HCT116 (cell line): ENCODE data around the gene TNRC18. TPM values are rescaled to one million over a fixed set of nuclear protein-coding genes. Genes with fewer than 3 reads are reported as not detected.
A peak's percentile ranks its signal among the peaks of the same experiment; 100 is the strongest.

ENCODE experiments used
- ATAC-seq: fragments of 200-7000 bp; cut with Tn5 transposase; 2 replicates; pipeline ENCODE4 v1.9.1; 2020; ENCODE audit warnings: mild to moderate bottlenecking, moderate library complexity
- BruUV-seq: library from RNA; stranded (reverse); fragments of 400-500 nt; replicated peaks from 2 replicates; lab custom pipeline; 2021; lab: Mats Ljungman, UMichigan
- CTCF ChIA-PET: fragments of 300-600 bp; sonication (Branson Sonifier 250); formaldehyde crosslinking; loops from one replicate; lab custom pipeline; 2021; ENCODE audit warnings: antibody characterized with exemption; lab: Charles Lee
- POLR2A ChIA-PET: fragments of 300-600, 350-600 bp; sonication (Branson Sonifier 250); formaldehyde crosslinking; loops from one replicate; lab custom pipeline; 2021; ENCODE audit warnings: antibody characterized with exemption; lab: Charles Lee
- RAD21 ChIA-PET, 2 experiments: fragments of 300-600 bp; sonication (Branson Sonifier 250); formaldehyde crosslinking; loops; one replicate each; lab custom pipeline; 2023; ENCODE audit warnings: low total read pairs in 2 of 2; ENCODE audit not compliant: uncharacterized antibody in 2 of 2, unreplicated experiment in 2 of 2, low non-redundant PET in 1 of 2; lab: Charles Lee
- DNase-seq: peaks from one replicate; pipeline ENCODE4 v3.0.0-alpha.2; 2010; ENCODE audit warnings: low read depth, low spot score
- H2AFZ ChIP-seq: fragments of 200-600 bp; shearing (Covaris generic), sonication (generic); 2 replicates; pipeline ENCODE4 v1.6.1; 2017; ENCODE audit warnings: low read depth, mixed run types, mixed read lengths, antibody characterized with exemption, low read length; ENCODE audit not compliant: poor library complexity, severe bottlenecking
- H3K27ac ChIP-seq: 2 replicates; pipeline ENCODE4 v1.5.1; 2012; ENCODE audit warnings: low read depth, low read length
- H3K27me3 ChIP-seq: fragments of 200-600 bp; sonication (generic); 2 replicates; pipeline ENCODE4 v1.6.1; 2016; ENCODE audit warnings: mixed run types, low read length, mixed read lengths; ENCODE audit not compliant: insufficient read depth
- H3K36me3 ChIP-seq, 2 experiments: fragments of 200-500 bp in 1 of 2; fragments of 200-600 bp in 1 of 2; sonication (Bioruptor generic) in 1 of 2; sonication (generic) in 1 of 2; 2 replicates each; pipeline versions ENCODE4 v1.5.1 to v1.6.1; 2014 to 2016; ENCODE audit warnings: low read length in 2 of 2, inconsistent platforms in 1 of 2, mixed read lengths in 1 of 2, mixed run types in 1 of 2; ENCODE audit not compliant: insufficient read depth in 2 of 2, control insufficient read depth in 1 of 2
- H3K4me1 ChIP-seq, 2 experiments: fragments of 200-600 bp in 1 of 2; sonication (generic) in 1 of 2; 2 replicates each; pipeline versions ENCODE4 v1.5.1 to v1.6.1; 2012 to 2017; ENCODE audit warnings: low read length in 2 of 2, inconsistent platforms in 1 of 2, mild to moderate bottlenecking in 1 of 2, mixed read lengths in 1 of 2, mixed run types in 1 of 2, moderate library complexity in 1 of 2; ENCODE audit not compliant: insufficient read depth in 2 of 2, control insufficient read depth in 1 of 2
- H3K4me2 ChIP-seq: fragments of 200-600 bp; sonication (generic); 2 replicates; pipeline ENCODE4 v1.6.1; 2017; ENCODE audit warnings: mixed run types, low read length, mixed read lengths
- H3K4me3 ChIP-seq, 2 experiments: fragments of 200-600 bp in 1 of 2; sonication (generic) in 1 of 2; replicated peaks in 1 of 2; 2 replicates each; pipeline ENCODE4 v1.5.1; 2011 to 2016; ENCODE audit warnings: low read length in 2 of 2, control low read depth in 1 of 2, low read depth in 1 of 2, mild to moderate bottlenecking in 1 of 2, mixed read lengths in 1 of 2, mixed run types in 1 of 2
- H3K79me2 ChIP-seq: fragments of 200-600 bp; sonication (generic); 2 replicates; pipeline ENCODE4 v1.6.1; 2017; ENCODE audit warnings: mild to moderate bottlenecking, mixed run types, low read length, moderate library complexity, mixed read lengths; ENCODE audit not compliant: insufficient read depth
- H3K9ac ChIP-seq: fragments of 200-600 bp; sonication (generic); 2 replicates; pipeline ENCODE4 v1.6.1; 2016; ENCODE audit warnings: low read length, mixed read lengths
- H3K9me2 ChIP-seq: fragments of 200-600 bp; sonication (generic), shearing (Covaris generic); 2 replicates; pipeline ENCODE4 v1.6.1; 2017; ENCODE audit warnings: mixed run types, mild to moderate bottlenecking, moderate library complexity; ENCODE audit not compliant: insufficient read depth
- H3K9me3 ChIP-seq, 2 experiments: fragments of 200-500 bp in 1 of 2; fragments of 200-600 bp in 1 of 2; sonication (Bioruptor generic) in 1 of 2; sonication (generic) in 1 of 2; 2 replicates each; pipeline ENCODE4 v1.6.1; 2014 to 2017; ENCODE audit warnings: low read length in 2 of 2, mixed read lengths in 2 of 2, inconsistent platforms in 1 of 2, low read depth in 1 of 2, mild to moderate bottlenecking in 1 of 2, mixed run types in 1 of 2, moderate library complexity in 1 of 2; ENCODE audit not compliant: control insufficient read depth in 1 of 2, insufficient read depth in 1 of 2
- H4K20me1 ChIP-seq: fragments of 200-600 bp; sonication (generic), shearing (Covaris generic); 2 replicates; pipeline ENCODE4 v1.6.1; 2017; ENCODE audit warnings: mixed run types, mild to moderate bottlenecking, moderate library complexity; ENCODE audit not compliant: insufficient read depth
- CTCF ChIP-seq, 3 experiments: fragments of 200-600 bp in 1 of 3; sonication (generic) in 1 of 3; IDR thresholded peaks in 2 of 3; conservative IDR thresholded peaks in 1 of 3; 2 replicates each; pipeline ENCODE4 v1.5.1; 2012 to 2017; ENCODE audit warnings: low read depth in 2 of 3, low read length in 2 of 3, antibody characterized with exemption in 1 of 3, borderline replicate concordance in 1 of 3, control low read depth in 1 of 3, mild to moderate bottlenecking in 1 of 3, mixed read lengths in 1 of 3, mixed run types in 1 of 3, moderate library complexity in 1 of 3; ENCODE audit not compliant: insufficient read depth in 1 of 3
- EZH2 ChIP-seq: fragments of 200-600 bp; sonication (generic); IDR thresholded peaks from 2 replicates; pipeline ENCODE4 v1.6.1; 2017; ENCODE audit warnings: antibody characterized with exemption, mixed run types
- FOSL1 ChIP-seq: IDR thresholded peaks from 2 replicates; pipeline ENCODE4 v1.6.1; 2012; ENCODE audit warnings: low read depth
- MAX ChIP-seq: IDR thresholded peaks from 2 replicates; pipeline ENCODE4 v1.6.1; 2012
- POLR2A ChIP-seq: IDR thresholded peaks from 2 replicates; pipeline ENCODE4 v1.7.0; 2011; ENCODE audit warnings: borderline replicate concordance; ENCODE audit not compliant: insufficient read depth, insufficient read length; ENCODE audit errors: extremely low read depth
- POLR2AphosphoS5 ChIP-seq: IDR thresholded peaks from 2 replicates; pipeline ENCODE4 v1.6.1; 2011; ENCODE audit warnings: mild to moderate bottlenecking, low read depth, low read length, moderate library complexity
- RAD21 ChIP-seq: IDR thresholded peaks from 2 replicates; pipeline ENCODE4 v1.6.1; 2012; ENCODE audit warnings: low read depth, mild to moderate bottlenecking
- SRF ChIP-seq: IDR thresholded peaks from 2 replicates; pipeline ENCODE4 v1.6.1; 2012; ENCODE audit warnings: low read depth
- TCF7L2 ChIP-seq: IDR thresholded peaks from 2 replicates; pipeline ENCODE4 v1.7.0; 2011; ENCODE audit warnings: borderline replicate concordance, inconsistent platforms; ENCODE audit not compliant: insufficient read depth, insufficient read length; ENCODE audit errors: extremely low read depth
- YY1 ChIP-seq: IDR thresholded peaks from 2 replicates; pipeline ENCODE4 v1.6.1; 2011; ENCODE audit warnings: low read length, low read depth, moderate library complexity, mild to moderate bottlenecking; ENCODE audit not compliant: insufficient replicate concordance; ENCODE audit errors: extremely low read depth
- intact Hi-C: fragments of 100-400 bp; cut with micrococcal nuclease; formaldehyde crosslinking; loops from 2 replicates; pipeline ENCODE4 v1.10.0; 2022
- total RNA-seq: library from RNA; stranded (reverse); gene quantifications from one replicate; pipeline ENCODE4 v1.2.1, GENCODE V29; 2021; ENCODE audit not compliant: unreplicated experiment

TNRC18 gene
- total RNA-seq, 1 experiment from 2014 or later = 101 TPM

- H3K36me3 ChIP-seq = 0 out of 4 replicates have a peak, but pooled peaks cover 0 to 5% of the 10 kb centered on the region in 2 experiments
- no peak for TF ChIP-seq RAD21
- peak; percentile 64 for TF ChIP-seq POLR2A
- TF ChIP-seq POLR2AphosphoS5 = peak; percentile 46
- peak; percentile 88 for TF ChIP-seq TCF7L2
- no peak for TF ChIP-seq CTCF (IDR thresholded peaks at IDR 0.05 in 2 of 3, conservative IDR thresholded peaks at IDR 0.05 in 1 of 3; ENCODE audit: borderline replicate concordance in 1 of 3, insufficient read depth in 1 of 3, low read depth in 2 of 3, low read length in 2 of 3)
- TF ChIP-seq, all 23 proteins: peak for 3
- ATAC-seq (peak; percentile 3; the same call in 1 of the 2 replicates), DNase-seq (no peak)
- Histone ChIP-seq H3K4me2 (peak overlapping the region; percentile 98), H2AFZ (no peak overlapping the region), H3K4me1 (peaks cover 25 to 55% of the 10 kb centered on the region in 2 experiments), H4K20me1 (no peaks in the 10 kb centered on the region), H3K27me3 (no peaks in the 10 kb centered on the region), H3K9ac (peak overlapping the region; percentile 98), H3K27ac (peak overlapping the region; percentile 98), H3K4me3 (peak overlapping the region; percentile 81 to 87), H3K9me3 (peaks cover 0 to 4% of the 10 kb centered on the region in 2 experiments; a peak in 1 of 4 replicates), H3K9me2 (no peaks in the 10 kb centered on the region), H3K79me2 (peaks cover 53% of the 10 kb centered on the region)
- CTCF ChIA-PET = no interaction called here
- RAD21 ChIA-PET = no interaction called here
- BruUV-seq = TSS peak; percentile 23
- intact Hi-C loops = no loop called here
- POLR2A ChIA-PET = no interaction called here
These were observed 5.0 kb upstream of the TNRC18 start for GRCh38 chr7:5428478-5429252.

GRCh38 chr7:5426226-5426475 lies 2.5 kb upstream of the TNRC18 start:
- H3K27me3 ChIP-seq = no peaks in the 10 kb centered on the region
- no peak for DNase-seq
- no peak overlapping the region for H2AFZ ChIP-seq
- TF ChIP-seq EZH2 (no peak), SRF (no peak), YY1 (no peak), FOSL1 (no peak), MAX (no peak)
- TF ChIP-seq, all 23 proteins: peak for 0
- POLR2A ChIA-PET = interaction anchor here (1.0 to 2.1 kb wide), 3 partner anchors 10 to 29 kb away, joined by 5 to 6 read pairs (median 6); no protein-coding TSS in a partner anchor
- Histone ChIP-seq H3K4me3 (peak overlapping the region; percentile 81 to 87), H3K36me3 (no peaks in the 10 kb centered on the region), H3K4me2 (peak overlapping the region; percentile 98), H3K79me2 (peaks cover 76% of the 10 kb centered on the region), H3K9me3 (no peaks in the 10 kb centered on the region), H3K27ac (peak overlapping the region; percentile 98), H3K4me1 (peaks cover 17 to 50% of the 10 kb centered on the region in 2 experiments), H3K9me2 (no peaks in the 10 kb centered on the region), H3K9ac (peak overlapping the region; percentile 98), H4K20me1 (no peaks in the 10 kb centered on the region)
- no peak for ATAC-seq
- intact Hi-C loops = no loop called here
- RAD21 ChIA-PET = interaction anchor here in 1 of 2 experiments (0.8 kb wide), 1 partner anchor 29 kb away, joined by 3 read pairs; no protein-coding TSS in a partner anchor
- no TSS peak for BruUV-seq
- CTCF ChIA-PET = interaction anchor here (1.0 to 1.5 kb wide), 2 partner anchors 60 to 141 kb away, joined by 4 to 5 read pairs; no protein-coding TSS in a partner anchor
